Thymus (tissue), 11 donors: ENCODE data around the gene SUN1. TPM values are rescaled to one million over a fixed set of nuclear protein-coding genes. Genes with fewer than 3 reads are reported as not detected.

Experiments used
- DNase-seq, 9 donors: peaks; one replicate each; pipeline ENCODE4 v3.0.0-alpha.2; 2013; ENCODE audit warnings: low spot score in 9 of 9, low read depth in 6 of 9, missing footprints in 1 of 9
- H3K27ac ChIP-seq, 2 donors: one replicate each; pipeline ENCODE4 v1.5.1; 2013; ENCODE audit warnings: control low read depth in 1 of 2, low read depth in 1 of 2, low read length in 1 of 2, mild to moderate bottlenecking in 1 of 2, moderate library complexity in 1 of 2
- H3K27me3 ChIP-seq, 2 donors: one replicate each; pipeline ENCODE4 v1.5.1; 2013; ENCODE audit warnings: low read length in 1 of 2; ENCODE audit not compliant: control insufficient read depth in 2 of 2, insufficient read depth in 1 of 2
- H3K36me3 ChIP-seq, 2 donors: one replicate each; pipeline ENCODE4 v1.5.1; 2013; ENCODE audit warnings: low read length in 1 of 2, mild to moderate bottlenecking in 1 of 2, moderate library complexity in 1 of 2; ENCODE audit not compliant: control insufficient read depth in 2 of 2, insufficient read depth in 2 of 2
- H3K4me1 ChIP-seq, 2 donors: one replicate each; pipeline ENCODE4 v1.5.1; 2013; ENCODE audit warnings: low read length in 2 of 2; ENCODE audit not compliant: control insufficient read depth in 2 of 2, insufficient read depth in 2 of 2
- H3K4me3 ChIP-seq, 2 donors: one replicate each; pipeline ENCODE4 v1.5.1; 2013; ENCODE audit warnings: low read length in 2 of 2, control low read depth in 1 of 2, mild to moderate bottlenecking in 1 of 2
- H3K9me3 ChIP-seq, 2 donors: one replicate each; pipeline ENCODE4 v1.5.1; 2013; ENCODE audit warnings: low read length in 1 of 2, mild to moderate bottlenecking in 1 of 2; ENCODE audit not compliant: control insufficient read depth in 2 of 2, insufficient read depth in 1 of 2
- WGBS: extraction: QIAGEN DNeasy Blood & Tissue Kit; methylation state at CpG from one replicate; pipeline ENCODE4 v1.1.7; 2013; 5-methylcytosine and 5-hydroxymethylcytosine counted together
- polyA plus RNA-seq: library from polyadenylated mRNA; stranded (reverse); fragments of 200-250 nt; gene quantifications from one replicate; pipeline ENCODE4 v1.2.3, GENCODE V29; 2013
- total RNA-seq: library from RNA; stranded (reverse); fragments of 120-200 nt; gene quantifications from one replicate; pipeline ENCODE4 v1.2.4, GENCODE V29; 2013
- donor health status: healthy.

SUN1 gene
- total and polyA plus RNA-seq, 2 donors = 38.4 to 95.4 TPM

GRCh38 chr7:887488-887820 lies 55.2 kb downstream of the SUN1 start:
- H3K27me3 ChIP-seq = no peaks in the 10 kb centered on the region
- peaks cover 53 to 73% of the 10 kb centered on the region in 2 donors for H3K36me3 ChIP-seq
- H3K4me1 ChIP-seq = peaks cover 0 to 6% of the 10 kb centered on the region in 2 donors
- WGBS = 93% methylated on average over 18 of the region's 18 CpGs
- peaks cover 1 to 4% of the 10 kb centered on the region in 2 donors for H3K9me3 ChIP-seq
- DNase-seq = no peak
- no peak overlapping the region for H3K27ac ChIP-seq
- H3K4me3 ChIP-seq = no peak overlapping the region

- whole genome bisulfite sequencing = 97% methylated on average over 43 of the region's 43 CpGs
- no peak for DNase-seq
- Histone ChIP-seq H3K4me1 (peaks cover 0 to 6% of the 10 kb centered on the region in 2 donors), H3K27ac (no peak overlapping the region), H3K9me3 (peaks cover 1 to 5% of the 10 kb centered on the region in 2 donors), H3K27me3 (no peaks in the 10 kb centered on the region), H3K36me3 (peaks cover 60 to 76% of the 10 kb centered on the region in 2 donors), H3K4me3 (no peak overlapping the region)
Observed at GRCh38 chr7:888081-889024, 56.1 kb downstream of the SUN1 start.

GRCh38 chr7:889025-889390 lies 56.7 kb downstream of the SUN1 start:
- no peak overlapping the region for H3K27ac ChIP-seq
- H3K27me3 ChIP-seq = no peaks in the 10 kb centered on the region
- no peak for DNase-seq
- H3K9me3 ChIP-seq = peaks cover 1 to 5% of the 10 kb centered on the region in 2 donors
- peaks cover 0 to 6% of the 10 kb centered on the region in 2 donors for H3K4me1 ChIP-seq
- peaks cover 66 to 77% of the 10 kb centered on the region in 2 donors for H3K36me3 ChIP-seq
- WGBS = over 99% methylated on average over 15 of the region's 15 CpGs
- no peak overlapping the region for H3K4me3 ChIP-seq

- Histone ChIP-seq H3K27me3 (no peaks in the 10 kb centered on the region), H3K4me1 (peaks cover 0 to 6% of the 10 kb centered on the region in 2 donors), H3K9me3 (peaks cover 1 to 5% of the 10 kb centered on the region in 2 donors), H3K36me3 (peaks cover 68 to 81% of the 10 kb centered on the region in 2 donors), H3K4me3 (no peak overlapping the region), H3K27ac (no peak overlapping the region)
- WGBS = 98% methylated on average over 18 of the region's 18 CpGs
- no peak for DNase-seq
Observed at GRCh38 chr7:889391-889790, 57.1 kb downstream of the SUN1 start.

DNA sequence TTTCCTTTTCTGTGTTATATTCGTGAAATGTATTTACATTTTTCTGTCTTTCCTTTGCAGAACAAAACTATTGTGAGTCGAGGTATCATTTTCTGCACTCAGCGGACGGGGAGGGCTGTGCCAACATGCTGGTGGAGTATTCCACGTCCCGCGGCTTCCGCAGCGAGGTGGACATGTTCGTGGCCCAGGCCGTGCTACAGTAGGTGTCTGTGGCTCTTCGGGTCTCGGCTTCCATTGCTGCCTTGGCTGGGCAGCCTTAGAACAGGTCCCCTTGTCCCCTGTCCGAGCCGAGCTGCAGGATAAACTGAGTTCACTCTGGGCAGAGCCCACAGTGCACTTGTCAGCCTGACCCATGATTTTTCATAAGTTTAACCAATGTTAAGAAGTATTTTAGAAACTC lies 58.6 kb downstream of the SUN1 start:
- Histone ChIP-seq H3K4me3 (no peak overlapping the region), H3K4me1 (peaks cover 0 to 2% of the 10 kb centered on the region in 2 donors), H3K27ac (no peak overlapping the region), H3K27me3 (no peaks in the 10 kb centered on the region), H3K9me3 (peaks cover 1 to 5% of the 10 kb centered on the region in 2 donors), H3K36me3 (peaks cover 79 to 94% of the 10 kb centered on the region in 2 donors)
- WGBS = 99% methylated on average over 15 of the region's 15 CpGs
- DNase-seq = no peak

DNA sequence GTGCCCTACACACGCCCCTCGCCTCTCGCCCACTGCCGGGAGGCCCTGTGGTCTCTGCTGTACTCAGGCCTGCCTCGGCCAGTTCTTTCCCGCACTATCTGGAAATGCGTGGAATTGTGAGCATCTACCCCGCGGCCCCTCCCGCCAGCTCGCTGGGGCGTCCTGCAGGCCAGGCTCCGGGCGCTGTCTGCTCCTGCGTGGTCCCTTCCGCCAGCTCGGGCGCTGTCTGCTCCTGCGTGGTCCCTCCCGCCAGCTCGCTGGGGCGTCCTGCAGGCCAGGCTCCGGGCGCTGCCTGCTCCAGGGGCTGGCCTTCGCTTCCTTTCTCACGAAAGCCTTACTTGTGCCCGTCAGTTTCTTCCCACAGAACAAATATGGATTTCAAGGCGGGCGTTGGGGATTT lies 59.0 kb downstream of the SUN1 start:
- WGBS = 98% methylated on average over 29 of the region's 29 CpGs
- DNase-seq = no peak

GRCh38 chr7:891805-892204 lies 59.5 kb downstream of the SUN1 start:
- no peak overlapping the region for H3K4me3 ChIP-seq
- WGBS = 97% methylated on average over 20 of the region's 20 CpGs
- no peaks in the 10 kb centered on the region for H3K27me3 ChIP-seq
- peaks cover 80 to 94% of the 10 kb centered on the region in 2 donors for H3K36me3 ChIP-seq
- no peaks in the 10 kb centered on the region for H3K4me1 ChIP-seq
- peaks cover 1 to 5% of the 10 kb centered on the region in 2 donors for H3K9me3 ChIP-seq
- DNase-seq = no peak
- H3K27ac ChIP-seq = no peak overlapping the region

More for the DNA sequence above, 59.0 kb downstream of the SUN1 start:
- Histone ChIP-seq H3K27ac (no peak overlapping the region), H3K36me3 (peaks cover 80 to 94% of the 10 kb centered on the region in 2 donors), H3K4me3 (no peak overlapping the region), H3K4me1 (no peaks in the 10 kb centered on the region), H3K9me3 (peaks cover 1 to 5% of the 10 kb centered on the region in 2 donors), H3K27me3 (no peaks in the 10 kb centered on the region)

DNA sequence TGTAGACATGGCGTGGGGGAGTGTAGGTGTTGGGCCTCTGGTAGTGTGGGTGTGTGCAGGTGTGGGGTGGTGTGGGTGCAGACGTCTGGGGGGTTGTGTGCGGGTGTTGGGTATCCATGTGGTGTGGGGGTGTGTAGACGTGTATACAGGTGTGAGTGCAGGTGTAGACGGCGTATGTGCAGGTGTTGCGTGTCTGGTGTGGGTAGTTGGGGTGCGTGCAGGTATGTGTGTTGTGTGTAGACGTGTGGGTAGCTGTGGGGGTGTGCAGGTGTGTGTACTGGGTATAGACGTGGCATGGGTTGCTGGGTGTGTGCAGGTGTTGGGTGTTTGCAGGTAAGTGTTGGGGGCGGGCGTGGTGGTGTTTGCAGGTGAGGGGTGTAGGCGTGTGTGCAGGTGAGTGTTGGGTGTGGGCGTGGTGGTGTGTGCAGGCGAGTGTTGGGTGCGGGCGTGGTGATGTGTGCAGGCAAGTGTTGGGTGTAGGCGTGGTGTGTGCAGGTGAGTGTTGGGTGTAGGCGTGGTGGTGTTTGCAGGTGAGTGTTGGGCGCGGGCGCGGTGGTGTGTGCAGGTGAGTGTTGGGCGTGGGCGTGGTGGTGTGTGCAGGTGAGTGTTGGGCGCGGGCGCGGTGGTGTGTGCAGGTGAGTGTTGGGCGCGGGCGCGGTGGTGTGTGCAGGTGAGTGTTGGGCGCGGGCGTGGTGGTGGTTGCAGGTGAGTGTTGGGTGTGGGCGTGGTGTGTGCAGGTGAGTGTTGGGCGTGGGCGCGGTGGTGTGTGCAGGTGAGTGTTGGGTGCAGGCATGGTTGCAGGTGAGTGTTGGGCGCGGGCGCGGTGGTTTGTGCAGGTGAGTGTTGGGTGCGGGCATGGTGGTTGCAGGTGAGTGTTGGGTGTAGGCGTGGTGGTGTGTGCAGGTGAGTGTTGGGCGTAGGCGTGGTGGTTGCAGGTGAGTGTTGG lies 60.6 kb downstream of the SUN1 start:
- WGBS = 97% methylated on average over 48 of the region's 48 CpGs
- no peaks in the 10 kb centered on the region for H3K27me3 ChIP-seq
- no peak overlapping the region for H3K27ac ChIP-seq
- DNase-seq = no peak
- H3K4me3 ChIP-seq = no peak overlapping the region
- peaks cover 1 to 5% of the 10 kb centered on the region in 2 donors for H3K9me3 ChIP-seq
- H3K36me3 ChIP-seq = peaks cover 74 to 94% of the 10 kb centered on the region in 2 donors
- no peaks in the 10 kb centered on the region for H3K4me1 ChIP-seq
